PFSK-1 (cell line): Measurements from ENCODE around the gene THEMIS2.

Experiments
- FOXP2 ChIP-seq: optimal IDR thresholded peaks from 2 replicates; pipeline ENCODE3; 2011; ENCODE audit warnings: borderline replicate concordance, control low read depth, inconsistent platforms; ENCODE audit not compliant: insufficient read depth; ENCODE audit errors: extremely low read length, extremely low read depth
- POLR2AphosphoS5 ChIP-seq: IDR thresholded peaks from 2 replicates; pipeline ENCODE4 v1.6.1; 2012; ENCODE audit warnings: low read depth, mild to moderate bottlenecking, control low read depth, low read length, moderate library complexity
- REST ChIP-seq, 2 experiments: IDR thresholded peaks; 2 replicates each; pipeline versions ENCODE4 v1.6.1 to v1.8.0; 2011 to 2012; ENCODE audit warnings: low read depth in 2 of 2, low read length in 2 of 2, control low read depth in 1 of 2, inconsistent platforms in 1 of 2, mild to moderate bottlenecking in 1 of 2, moderate library complexity in 1 of 2; ENCODE audit not compliant: insufficient read depth in 1 of 2
- SIN3A ChIP-seq: IDR thresholded peaks from 2 replicates; pipeline ENCODE4 v1.6.1; 2012; ENCODE audit warnings: mild to moderate bottlenecking, low read length, moderate library complexity, borderline replicate concordance; ENCODE audit not compliant: insufficient read depth
- TAF1 ChIP-seq: IDR thresholded peaks from 2 replicates; pipeline ENCODE4 v1.6.1; 2012; ENCODE audit warnings: low read length, control low read depth, borderline replicate concordance; ENCODE audit not compliant: insufficient read depth

Gene THEMIS2

GRCh38 chr1:27855085-27855484 lies 17.3 kb upstream of the THEMIS2 start:
- TF ChIP-seq POLR2AphosphoS5: no peak
- TF ChIP-seq FOXP2: no peak
- no peak for TF ChIP-seq REST (IDR thresholded peaks at IDR 0.05; ENCODE audit: insufficient read depth in 1 of 2, low read depth in 2 of 2, low read length in 2 of 2)
- TF ChIP-seq TAF1: no peak
- TF ChIP-seq SIN3A: no peak

GRCh38 chr1:27856561-27857343 lies 15.6 kb upstream of the THEMIS2 start:
- no peak for TF ChIP-seq FOXP2
- no peak for TF ChIP-seq POLR2AphosphoS5
- no peak for TF ChIP-seq TAF1
- no peak for TF ChIP-seq REST (IDR thresholded peaks at IDR 0.05; ENCODE audit: insufficient read depth in 1 of 2, low read depth in 2 of 2, low read length in 2 of 2)
- TF ChIP-seq SIN3A: no peak

GRCh38 chr1:27858072-27858948 lies 14.0 kb upstream of the THEMIS2 start:
- TF ChIP-seq POLR2AphosphoS5 (no peak), TAF1 (no peak), SIN3A (no peak), FOXP2 (no peak), REST (IDR thresholded peaks at IDR 0.05; ENCODE audit: insufficient read depth in 1 of 2, low read depth in 2 of 2, low read length in 2 of 2) (no peak)

- no peak for TF ChIP-seq SIN3A
These were observed 13.3 kb upstream of the THEMIS2 start for GRCh38 chr1:27858949-27859576.

GRCh38 chr1:27861436-27861835 lies 10.9 kb upstream of the THEMIS2 start:
- TF ChIP-seq POLR2AphosphoS5 (no peak), FOXP2 (no peak), SIN3A (no peak), TAF1 (no peak), REST (IDR thresholded peaks at IDR 0.05; ENCODE audit: insufficient read depth in 1 of 2, low read depth in 2 of 2, low read length in 2 of 2) (no peak)
